ENCODE results near the gene RPL22L1. TPM values are rescaled to one million over a fixed set of nuclear protein-coding genes. Genes with fewer than 3 reads are reported as not detected.
A peak's percentile ranks its signal among the peaks of the same experiment; 100 is the strongest.

RPL22L1 gene
- polyA plus RNA-seq (2013, experiment 1 of 4) = 126 TPM
- 109 TPM for polyA plus RNA-seq (2013, experiment 2 of 4)
- 126 TPM for polyA plus RNA-seq (2013, experiment 3 of 4)
- polyA plus RNA-seq (2013, experiment 4 of 4) = 135 TPM

- H3K36me3 ChIP-seq (ENCODE audit: control insufficient read depth, insufficient read depth, low read length) = peaks cover 29% of the 10 kb centered on the region
- WGBS, 2 experiments = 0% methylated on average over 59 of the region's 59 CpGs
- H3K9me3 ChIP-seq (ENCODE audit: control insufficient read depth, low read length) = no peaks in the 10 kb centered on the region
- no peaks in the 10 kb centered on the region for H3K27me3 ChIP-seq (ENCODE audit: control insufficient read depth, insufficient read depth, low read length, poor library complexity, severe bottlenecking)
- peaks cover 14% of the 10 kb centered on the region for H3K4me1 ChIP-seq (ENCODE audit: control insufficient read depth, insufficient read depth, low read length)
- peak within 1 kb of the TSS; percentile 89 for H3K27ac ChIP-seq (ENCODE audit: insufficient read depth, low read depth, low read length, poor library complexity, severe bottlenecking)
- peak within 1 kb of the TSS; percentile 78 for H3K4me3 ChIP-seq (ENCODE audit: insufficient read depth, low read depth, low read length)
Measured at GRCh38 chr3:170869645-170870593, at the start of gene RPL22L1. RPL22L1 (minus strand) TSS chr3:170870195; CDS start chr3:170870167, 28 bp downstream.

GRCh38 chr3:170918715-170919114 is 48.7 kb upstream of the RPL22L1 start:
- Histone ChIP-seq H3K9me3 (ENCODE audit: control insufficient read depth, low read length) (no peaks in the 10 kb centered on the region), H3K36me3 (ENCODE audit: control insufficient read depth, insufficient read depth, low read length) (no peaks in the 10 kb centered on the region), H3K27ac (ENCODE audit: insufficient read depth, low read depth, low read length, poor library complexity, severe bottlenecking) (no peak overlapping the region), H3K4me1 (ENCODE audit: control insufficient read depth, insufficient read depth, low read length) (no peaks in the 10 kb centered on the region), H3K27me3 (ENCODE audit: control insufficient read depth, insufficient read depth, low read length, poor library complexity, severe bottlenecking) (no peaks in the 10 kb centered on the region), H3K4me3 (ENCODE audit: insufficient read depth, low read depth, low read length) (no peak overlapping the region)
- WGBS, 2 experiments = 73 to 84% methylated on average over 4 of the region's 4 CpGs

GRCh38 chr3:170914690-170915089 is 44.7 kb upstream of the RPL22L1 start:
- WGBS, 2 experiments = 88 to 94% methylated on average over 1 of the region's 1 CpG
- H3K4me3 ChIP-seq (ENCODE audit: insufficient read depth, low read depth, low read length) = no peak overlapping the region
- no peaks in the 10 kb centered on the region for H3K36me3 ChIP-seq (ENCODE audit: control insufficient read depth, insufficient read depth, low read length)
- no peak overlapping the region for H3K27ac ChIP-seq (ENCODE audit: insufficient read depth, low read depth, low read length, poor library complexity, severe bottlenecking)
- no peaks in the 10 kb centered on the region for H3K9me3 ChIP-seq (ENCODE audit: control insufficient read depth, low read length)
- no peaks in the 10 kb centered on the region for H3K4me1 ChIP-seq (ENCODE audit: control insufficient read depth, insufficient read depth, low read length)
- no peaks in the 10 kb centered on the region for H3K27me3 ChIP-seq (ENCODE audit: control insufficient read depth, insufficient read depth, low read length, poor library complexity, severe bottlenecking)

- Histone ChIP-seq H3K9me3 (ENCODE audit: control insufficient read depth, low read length) (no peaks in the 10 kb centered on the region), H3K4me3 (ENCODE audit: insufficient read depth, low read depth, low read length) (no peak overlapping the region), H3K36me3 (ENCODE audit: control insufficient read depth, insufficient read depth, low read length) (no peaks in the 10 kb centered on the region), H3K4me1 (ENCODE audit: control insufficient read depth, insufficient read depth, low read length) (no peaks in the 10 kb centered on the region), H3K27me3 (ENCODE audit: control insufficient read depth, insufficient read depth, low read length, poor library complexity, severe bottlenecking) (no peaks in the 10 kb centered on the region), H3K27ac (ENCODE audit: insufficient read depth, low read depth, low read length, poor library complexity, severe bottlenecking) (no peak overlapping the region)
- 87 to 100% methylated on average over 5 of the region's 5 CpGs for WGBS, 2 experiments
Measured at GRCh38 chr3:170914212-170914611, 44.2 kb upstream of the RPL22L1 start.

GRCh38 chr3:170911051-170911450 is 41.1 kb upstream of the RPL22L1 start:
- Histone ChIP-seq H3K4me3 (ENCODE audit: insufficient read depth, low read depth, low read length) (no peak overlapping the region), H3K27ac (ENCODE audit: insufficient read depth, low read depth, low read length, poor library complexity, severe bottlenecking) (no peak overlapping the region), H3K4me1 (ENCODE audit: control insufficient read depth, insufficient read depth, low read length) (no peaks in the 10 kb centered on the region), H3K9me3 (ENCODE audit: control insufficient read depth, low read length) (no peaks in the 10 kb centered on the region), H3K36me3 (ENCODE audit: control insufficient read depth, insufficient read depth, low read length) (no peaks in the 10 kb centered on the region), H3K27me3 (ENCODE audit: control insufficient read depth, insufficient read depth, low read length, poor library complexity, severe bottlenecking) (peaks cover 21% of the 10 kb centered on the region)
- WGBS, 2 experiments = 90 to 96% methylated on average over 3 of the region's 3 CpGs

- H3K9me3 ChIP-seq (ENCODE audit: control insufficient read depth, low read length) = no peaks in the 10 kb centered on the region
- no peak overlapping the region for H3K27ac ChIP-seq (ENCODE audit: insufficient read depth, low read depth, low read length, poor library complexity, severe bottlenecking)
- no peaks in the 10 kb centered on the region for H3K36me3 ChIP-seq (ENCODE audit: control insufficient read depth, insufficient read depth, low read length)
- H3K4me3 ChIP-seq (ENCODE audit: insufficient read depth, low read depth, low read length) = no peak overlapping the region
- H3K27me3 ChIP-seq (ENCODE audit: control insufficient read depth, insufficient read depth, low read length, poor library complexity, severe bottlenecking) = peaks cover 26% of the 10 kb centered on the region
- no peaks in the 10 kb centered on the region for H3K4me1 ChIP-seq (ENCODE audit: control insufficient read depth, insufficient read depth, low read length)
Measured at GRCh38 chr3:170910542-170910941, 40.5 kb upstream of the RPL22L1 start.

- H3K36me3 ChIP-seq (ENCODE audit: control insufficient read depth, insufficient read depth, low read length) = no peaks in the 10 kb centered on the region
- 96 to 97% methylated on average over 17 of the region's 17 CpGs for WGBS, 2 experiments
Measured at GRCh38 chr3:170909129-170909903, 39.3 kb upstream of the RPL22L1 start.

GRCh38 chr3:170908235-170909116 is 38.5 kb upstream of the RPL22L1 start, which contains the start of gene EIF5A2:
EIF5A2 (minus strand) TSS chr3:170908637; CDS start chr3:170907806, 831 bp downstream.
- WGBS, 2 experiments = 22% methylated on average over 73 of the region's 73 CpGs
- Histone ChIP-seq H3K36me3 (ENCODE audit: control insufficient read depth, insufficient read depth, low read length) (no peaks in the 10 kb centered on the region), H3K4me3 (ENCODE audit: insufficient read depth, low read depth, low read length) (peak within 1 kb of the TSS; percentile 57), H3K4me1 (ENCODE audit: control insufficient read depth, insufficient read depth, low read length) (no peaks in the 10 kb centered on the region), H3K27me3 (ENCODE audit: control insufficient read depth, insufficient read depth, low read length, poor library complexity, severe bottlenecking) (peaks cover 26% of the 10 kb centered on the region), H3K27ac (ENCODE audit: insufficient read depth, low read depth, low read length, poor library complexity, severe bottlenecking) (no peak within 1 kb of the TSS), H3K9me3 (ENCODE audit: control insufficient read depth, low read length) (no peaks in the 10 kb centered on the region)

More at GRCh38 chr3:170909129-170909903, 39.3 kb upstream of the RPL22L1 start:
- Histone ChIP-seq H3K9me3 (ENCODE audit: control insufficient read depth, low read length) (no peaks in the 10 kb centered on the region), H3K27ac (ENCODE audit: insufficient read depth, low read depth, low read length, poor library complexity, severe bottlenecking) (no peak overlapping the region), H3K4me3 (ENCODE audit: insufficient read depth, low read depth, low read length) (no peak overlapping the region), H3K4me1 (ENCODE audit: control insufficient read depth, insufficient read depth, low read length) (no peaks in the 10 kb centered on the region), H3K27me3 (ENCODE audit: control insufficient read depth, insufficient read depth, low read length, poor library complexity, severe bottlenecking) (peaks cover 26% of the 10 kb centered on the region)

- Histone ChIP-seq H3K9me3 (ENCODE audit: control insufficient read depth, low read length) (no peaks in the 10 kb centered on the region), H3K27ac (ENCODE audit: insufficient read depth, low read depth, low read length, poor library complexity, severe bottlenecking) (no peak overlapping the region), H3K4me1 (ENCODE audit: control insufficient read depth, insufficient read depth, low read length) (no peaks in the 10 kb centered on the region), H3K27me3 (ENCODE audit: control insufficient read depth, insufficient read depth, low read length, poor library complexity, severe bottlenecking) (peaks cover 26% of the 10 kb centered on the region), H3K4me3 (ENCODE audit: insufficient read depth, low read depth, low read length) (peak overlapping the region; percentile 57), H3K36me3 (ENCODE audit: control insufficient read depth, insufficient read depth, low read length) (no peaks in the 10 kb centered on the region)
- 5% methylated on average over 33 of the region's 33 CpGs for WGBS, 2 experiments
Measured at GRCh38 chr3:170907637-170908234, 37.7 kb upstream of the RPL22L1 start.
